Measurements from ENCODE around the gene PACS1. TPM values are rescaled to one million over a fixed set of nuclear protein-coding genes. Genes with fewer than 3 reads are reported as not detected.

Gene PACS1
- total RNA-seq, 4 donors from 2014 or later, result 24.5 to 41.1 (median 38.0) TPM

GRCh38 chr11:66262191-66262590, 192.1 kb downstream of the PACS1 start:
- no peak for ATAC-seq (ENCODE audit: low FRiP score)
- TF ChIP-seq CTCF (IDR thresholded peaks at IDR 0.05), result no peak
- DNase-seq (ENCODE audit: low spot score), result no peak

GRCh38 chr11:66262696-66263095, 192.6 kb downstream of the PACS1 start:
- no peak for DNase-seq (ENCODE audit: low spot score)
- ATAC-seq (ENCODE audit: low FRiP score), result no peak
- no peak for TF ChIP-seq CTCF (IDR thresholded peaks at IDR 0.05)

- no peak for TF ChIP-seq CTCF (IDR thresholded peaks at IDR 0.05)
- no peak for ATAC-seq (ENCODE audit: low FRiP score)
- DNase-seq (ENCODE audit: low spot score), result no peak
Observed at GRCh38 chr11:66263231-66263630, 193.2 kb downstream of the PACS1 start.

GRCh38 chr11:66263785-66264184, 193.7 kb downstream of the PACS1 start:
- TF ChIP-seq CTCF (IDR thresholded peaks at IDR 0.05), result no peak
- ATAC-seq (ENCODE audit: low FRiP score) (no peak), DNase-seq (ENCODE audit: low spot score) (no peak)

- ATAC-seq (ENCODE audit: low FRiP score) (no peak), DNase-seq (ENCODE audit: low spot score) (no peak)
- no peak for TF ChIP-seq CTCF (IDR thresholded peaks at IDR 0.05)
Observed at GRCh38 chr11:66264383-66264782, 194.3 kb downstream of the PACS1 start.

- ATAC-seq (ENCODE audit: low FRiP score) (no peak), DNase-seq (ENCODE audit: low spot score) (no peak)
- no peak for TF ChIP-seq CTCF (IDR thresholded peaks at IDR 0.05)
Observed at GRCh38 chr11:66264914-66265313, 194.8 kb downstream of the PACS1 start.

- no peak for TF ChIP-seq CTCF (IDR thresholded peaks at IDR 0.05)
- ATAC-seq (ENCODE audit: low FRiP score) (no peak), DNase-seq (ENCODE audit: low spot score) (no peak)
Observed at GRCh38 chr11:66265531-66266377, 195.7 kb downstream of the PACS1 start.
